RWPE2 (cell line): ENCODE data around the gene EXOSC10.
A peak's percentile ranks its signal among the peaks of the same experiment; 100 is the strongest.

Experiments used
- ATAC-seq: fragments of 200-7000 bp; cut with Tn5 transposase; 3 replicates; pipeline ENCODE4 v1.9.1; 2021; ENCODE audit warnings: low read depth
- DNase-seq: peaks from one replicate; pipeline ENCODE4 v3.0.0-alpha.2; 2020; ENCODE audit warnings: low spot score
- H3K27ac ChIP-seq: fragments of 450-650 bp; 2 replicates; pipeline ENCODE4 v1.5.1; 2017; ENCODE audit warnings: mild to moderate bottlenecking; ENCODE audit not compliant: poor library complexity, severe bottlenecking
- H3K27me3 ChIP-seq: fragments of 250-450 bp; sonication (Bioruptor Pico); 2 replicates; pipeline ENCODE4 v1.5.1; 2021; ENCODE audit warnings: mild to moderate bottlenecking, moderate library complexity; ENCODE audit not compliant: insufficient read depth, poor library complexity, severe bottlenecking
- H3K36me3 ChIP-seq: fragments of 250-450 bp; sonication (Bioruptor Pico); 2 replicates; pipeline ENCODE4 v1.5.1; 2020; ENCODE audit warnings: low read depth, mild to moderate bottlenecking, moderate library complexity
- H3K4me1 ChIP-seq: fragments of 250-450 bp; sonication (Bioruptor Pico); 2 replicates; pipeline ENCODE4 v1.5.1; 2021; ENCODE audit warnings: mild to moderate bottlenecking, moderate library complexity; ENCODE audit not compliant: insufficient read depth, poor library complexity, severe bottlenecking
- H3K4me3 ChIP-seq: fragments of 250-450 bp; sonication (Bioruptor Pico); 2 replicates; pipeline ENCODE4 v1.5.1; 2021; ENCODE audit warnings: mild to moderate bottlenecking, moderate library complexity; ENCODE audit not compliant: severe bottlenecking
- H3K9me3 ChIP-seq: fragments of 250-450 bp; sonication (Bioruptor Pico); 2 replicates; pipeline ENCODE4 v1.5.1; 2021; ENCODE audit warnings: mild to moderate bottlenecking, moderate library complexity; ENCODE audit not compliant: severe bottlenecking
- TF ChIP-seq, protein P1 (sequence below): fragments of 450-650 bp; IDR thresholded peaks from one replicate; pipeline ENCODE4 v1.5.1; 2017; ENCODE audit warnings: mild to moderate bottlenecking, moderate library complexity; ENCODE audit not compliant: poor library complexity, severe bottlenecking

Gene EXOSC10

DNA sequence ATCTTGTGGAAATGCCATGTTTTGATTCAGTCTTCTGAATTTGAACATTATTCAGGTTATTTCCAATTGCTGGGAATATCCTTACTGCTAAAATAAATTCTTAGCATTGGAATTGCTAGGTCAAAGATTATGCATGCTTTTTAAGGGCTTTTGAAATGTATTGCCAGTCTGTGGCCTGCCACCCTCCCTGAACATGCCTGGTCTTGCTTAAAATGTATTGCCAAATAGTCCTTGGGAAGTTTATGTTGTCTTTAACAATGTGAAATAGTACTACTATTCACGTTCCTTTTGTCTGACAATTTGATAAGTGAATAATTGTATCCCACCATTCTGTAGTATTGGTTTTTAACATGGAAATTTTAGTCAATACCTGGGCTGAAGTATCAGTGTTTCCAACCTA is 73.6 kb downstream of the EXOSC10 start:
- TF ChIP-seq, protein P1, sequence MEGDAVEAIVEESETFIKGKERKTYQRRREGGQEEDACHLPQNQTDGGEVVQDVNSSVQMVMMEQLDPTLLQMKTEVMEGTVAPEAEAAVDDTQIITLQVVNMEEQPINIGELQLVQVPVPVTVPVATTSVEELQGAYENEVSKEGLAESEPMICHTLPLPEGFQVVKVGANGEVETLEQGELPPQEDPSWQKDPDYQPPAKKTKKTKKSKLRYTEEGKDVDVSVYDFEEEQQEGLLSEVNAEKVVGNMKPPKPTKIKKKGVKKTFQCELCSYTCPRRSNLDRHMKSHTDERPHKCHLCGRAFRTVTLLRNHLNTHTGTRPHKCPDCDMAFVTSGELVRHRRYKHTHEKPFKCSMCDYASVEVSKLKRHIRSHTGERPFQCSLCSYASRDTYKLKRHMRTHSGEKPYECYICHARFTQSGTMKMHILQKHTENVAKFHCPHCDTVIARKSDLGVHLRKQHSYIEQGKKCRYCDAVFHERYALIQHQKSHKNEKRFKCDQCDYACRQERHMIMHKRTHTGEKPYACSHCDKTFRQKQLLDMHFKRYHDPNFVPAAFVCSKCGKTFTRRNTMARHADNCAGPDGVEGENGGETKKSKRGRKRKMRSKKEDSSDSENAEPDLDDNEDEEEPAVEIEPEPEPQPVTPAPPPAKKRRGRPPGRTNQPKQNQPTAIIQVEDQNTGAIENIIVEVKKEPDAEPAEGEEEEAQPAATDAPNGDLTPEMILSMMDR: no peak
- Histone ChIP-seq H3K27me3 (no peaks in the 10 kb centered on the region), H3K4me1 (peaks cover 12% of the 10 kb centered on the region), H3K9me3 (no peaks in the 10 kb centered on the region), H3K27ac (peak overlapping the region; percentile 28), H3K4me3 (no peak overlapping the region), H3K36me3 (peaks cover 59% of the 10 kb centered on the region)
- ATAC-seq (peak; percentile 62; the same call in 2 of the 3 replicates), DNase-seq (no peak)

DNA sequence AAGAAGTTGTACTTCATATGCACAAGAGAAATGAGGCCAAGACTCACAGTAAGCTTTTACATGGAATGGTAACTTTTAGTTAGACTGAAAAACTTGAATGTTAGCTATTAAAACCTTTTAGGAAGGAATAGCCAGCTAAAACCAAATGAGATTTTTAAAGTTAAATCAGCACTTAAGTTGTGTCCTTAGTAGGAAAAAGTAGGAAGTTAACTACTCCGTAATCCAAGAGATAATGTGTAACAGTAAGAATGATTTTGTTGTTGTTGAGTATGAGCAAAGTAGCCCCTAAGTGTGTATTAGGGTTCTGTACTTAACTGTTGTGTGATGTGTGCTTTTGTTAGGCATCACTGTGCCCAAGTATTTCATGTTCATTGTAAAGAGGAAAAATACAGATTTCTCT is 74.1 kb downstream of the EXOSC10 start:
- DNase-seq (no peak), ATAC-seq (no peak)
- Histone ChIP-seq H3K4me3 (no peak overlapping the region), H3K9me3 (no peaks in the 10 kb centered on the region), H3K27me3 (no peaks in the 10 kb centered on the region), H3K36me3 (peaks cover 63% of the 10 kb centered on the region), H3K27ac (peak overlapping the region; percentile 28), H3K4me1 (peaks cover 12% of the 10 kb centered on the region)
- TF ChIP-seq, protein P1: no peak

DNA sequence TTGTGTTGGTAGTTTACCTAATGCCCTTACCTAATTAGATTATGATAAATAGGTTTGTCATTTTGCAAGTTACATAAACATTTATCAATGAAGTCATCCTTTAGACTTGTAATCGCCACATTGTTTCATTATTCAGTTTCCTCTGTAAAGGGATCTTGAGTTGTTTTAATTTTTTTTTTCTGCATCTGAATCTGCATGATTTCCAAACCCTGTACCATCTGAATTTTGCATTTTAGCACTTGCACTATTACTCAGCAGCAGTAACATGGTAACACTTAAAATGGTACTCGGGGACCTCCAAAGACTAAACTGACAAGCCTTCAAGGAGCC is 74.8 kb downstream of the EXOSC10 start:
- Histone ChIP-seq H3K27me3 (no peaks in the 10 kb centered on the region), H3K4me1 (peaks cover 12% of the 10 kb centered on the region), H3K4me3 (no peak overlapping the region), H3K9me3 (no peaks in the 10 kb centered on the region), H3K36me3 (peaks cover 71% of the 10 kb centered on the region), H3K27ac (peak overlapping the region; percentile 28)
- DNase-seq (no peak), ATAC-seq (no peak; the same call in 2 of the 3 replicates)
- TF ChIP-seq, protein P1: no peak

DNA sequence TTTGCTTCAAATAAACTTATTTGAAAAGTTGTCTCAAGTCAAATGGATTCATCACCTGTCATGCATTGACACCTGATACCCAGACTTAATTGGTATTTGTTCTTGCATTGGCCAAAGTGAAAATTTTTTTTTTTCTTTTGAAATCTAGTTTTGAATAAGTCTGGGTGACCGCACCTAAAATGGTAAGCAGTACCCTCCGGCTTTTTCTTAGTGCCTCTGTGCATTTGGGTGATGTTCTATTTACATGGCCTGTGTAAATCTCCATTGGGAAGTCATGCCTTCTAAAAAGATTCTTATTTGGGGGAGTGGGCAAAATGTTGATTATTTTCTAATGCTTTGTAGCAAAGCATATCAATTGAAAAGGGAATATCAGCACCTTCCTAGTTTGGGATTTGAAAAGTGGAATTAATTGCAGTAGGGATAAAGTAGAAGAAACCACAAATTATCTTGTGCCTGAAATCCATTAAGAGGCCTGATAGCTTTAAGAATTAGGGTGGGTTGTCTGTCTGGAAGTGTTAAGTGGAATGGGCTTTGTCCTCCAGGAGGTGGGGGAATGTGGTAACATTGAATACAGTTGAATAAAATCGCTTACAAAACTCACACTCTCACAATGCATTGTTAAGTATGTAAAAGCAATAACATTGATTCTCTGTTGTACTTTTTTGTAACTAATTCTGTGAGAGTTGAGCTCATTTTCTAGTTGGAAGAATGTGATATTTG is 75.4 kb downstream of the EXOSC10 start:
- Histone ChIP-seq H3K27me3 (no peaks in the 10 kb centered on the region), H3K4me3 (no peak overlapping the region), H3K27ac (peak overlapping the region; percentile 28), H3K9me3 (no peaks in the 10 kb centered on the region), H3K36me3 (peaks cover 76% of the 10 kb centered on the region), H3K4me1 (peaks cover 12% of the 10 kb centered on the region)
- no peak for DNase-seq
- TF ChIP-seq, protein P1: no peak
- no peak for ATAC-seq

DNA sequence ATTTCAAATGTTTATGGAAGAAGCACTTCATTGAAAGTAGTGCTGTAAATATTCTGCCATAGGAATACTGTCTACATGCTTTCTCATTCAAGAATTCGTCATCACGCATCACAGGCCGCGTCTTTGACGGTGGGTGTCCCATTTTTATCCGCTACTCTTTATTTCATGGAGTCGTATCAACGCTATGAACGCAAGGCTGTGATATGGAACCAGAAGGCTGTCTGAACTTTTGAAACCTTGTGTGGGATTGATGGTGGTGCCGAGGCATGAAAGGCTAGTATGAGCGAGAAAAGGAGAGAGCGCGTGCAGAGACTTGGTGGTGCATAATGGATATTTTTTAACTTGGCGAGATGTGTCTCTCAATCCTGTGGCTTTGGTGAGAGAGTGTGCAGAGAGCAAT is 76.5 kb downstream of the EXOSC10 start:
- Histone ChIP-seq H3K27me3 (no peaks in the 10 kb centered on the region), H3K36me3 (peaks cover 87% of the 10 kb centered on the region), H3K27ac (no peak overlapping the region), H3K9me3 (no peaks in the 10 kb centered on the region), H3K4me1 (peaks cover 12% of the 10 kb centered on the region), H3K4me3 (no peak overlapping the region)
- DNase-seq (no peak), ATAC-seq (no peak)
- TF ChIP-seq, protein P1: no peak
